Measurements from ENCODE around the gene AUP1.
A peak's percentile ranks its signal among the peaks of the same experiment; 100 is the strongest.

The AUP1 gene

DNA sequence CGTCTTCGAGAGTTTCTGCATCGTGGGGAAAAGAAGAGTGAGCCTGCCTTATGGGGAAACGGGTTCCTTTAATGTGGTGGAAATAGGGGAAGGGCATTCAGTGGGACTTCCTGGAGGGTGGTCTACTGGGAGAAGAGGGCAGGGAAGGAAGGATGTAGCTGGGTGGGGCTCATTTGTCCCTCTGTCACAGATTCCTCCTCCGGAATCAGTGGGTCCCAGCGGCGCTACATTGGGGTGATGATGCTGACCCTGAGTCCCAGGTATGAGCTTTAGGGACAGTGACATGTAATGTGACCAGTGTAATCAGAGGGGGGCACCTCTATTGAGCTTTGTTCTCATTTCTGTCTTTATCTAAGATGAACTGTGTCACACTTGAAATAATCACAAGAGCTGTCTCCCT lies 2.2 kb upstream of the AUP1 start:
- Mint-ChIP-seq H3K4me3 (peak overlapping the region; percentile 98), H3K27ac (peak overlapping the region; percentile 96), H3K36me3 (peaks cover 69% of the 10 kb centered on the region), H3K9me3 (no peaks in the 10 kb centered on the region), H3K4me1 (peaks cover 42% of the 10 kb centered on the region)
- DNase-seq (ENCODE audit: low spot score in 2 of 2), result no peak
- ATAC-seq, result no peak

DNA sequence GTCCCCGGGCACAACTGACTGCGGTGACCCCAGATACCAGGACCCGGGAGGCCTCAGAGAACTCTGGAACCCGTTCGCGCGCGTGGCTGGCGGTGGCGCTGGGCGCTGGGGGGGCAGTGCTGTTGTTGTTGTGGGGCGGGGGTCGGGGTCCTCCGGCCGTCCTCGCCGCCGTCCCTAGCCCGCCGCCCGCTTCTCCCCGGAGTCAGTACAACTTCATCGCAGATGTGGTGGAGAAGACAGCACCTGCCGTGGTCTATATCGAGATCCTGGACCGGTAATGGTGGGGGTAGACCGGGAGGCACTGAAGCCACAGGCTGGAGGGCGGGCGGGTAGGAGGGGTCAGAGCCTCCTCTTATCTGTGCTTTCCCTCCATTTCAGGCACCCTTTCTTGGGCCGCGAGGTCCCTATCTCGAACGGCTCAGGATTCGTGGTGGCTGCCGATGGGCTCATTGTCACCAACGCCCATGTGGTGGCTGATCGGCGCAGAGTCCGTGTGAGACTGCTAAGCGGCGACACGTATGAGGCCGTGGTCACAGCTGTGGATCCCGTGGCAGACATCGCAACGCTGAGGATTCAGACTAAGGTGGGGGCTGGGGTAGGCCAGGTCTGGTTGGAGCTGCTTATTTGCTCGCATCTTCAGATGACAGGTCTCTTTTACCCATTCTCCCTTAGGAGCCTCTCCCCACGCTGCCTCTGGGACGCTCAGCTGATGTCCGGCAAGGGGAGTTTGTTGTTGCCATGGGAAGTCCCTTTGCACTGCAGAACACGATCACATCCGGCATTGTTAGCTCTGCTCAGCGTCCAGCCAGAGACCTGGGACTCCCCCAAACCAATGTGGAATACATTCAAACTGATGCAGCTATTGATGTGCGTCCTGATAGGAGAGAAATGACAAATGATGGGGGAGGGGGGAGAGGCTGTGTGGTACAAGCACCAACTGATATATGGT lies 1.0 kb upstream of the AUP1 start:
- no peaks in the 10 kb centered on the region for H3K9me3 Mint-ChIP-seq
- ATAC-seq (peak; percentile 55), DNase-seq (ENCODE audit: low spot score in 2 of 2) (peak; percentile 40 to 82)
- peaks cover 48% of the 10 kb centered on the region for H3K4me1 Mint-ChIP-seq
- peak overlapping the region; percentile 96 for H3K27ac Mint-ChIP-seq
- H3K36me3 Mint-ChIP-seq, result peaks cover 79% of the 10 kb centered on the region
- H3K4me3 Mint-ChIP-seq, result peak overlapping the region; percentile 98

GRCh38 chr2:74528600-74529356 lies 728 bp downstream of the AUP1 start:
- DNase-seq (ENCODE audit: low spot score in 2 of 2) (no peak), ATAC-seq (peak; percentile 2)
- peak overlapping the region; percentile 98 for H3K4me3 Mint-ChIP-seq
- H3K9me3 Mint-ChIP-seq, result no peaks in the 10 kb centered on the region
- H3K27ac Mint-ChIP-seq, result peak overlapping the region; percentile 96
- H3K4me1 Mint-ChIP-seq, result peaks cover 48% of the 10 kb centered on the region
- peaks cover 86% of the 10 kb centered on the region for H3K36me3 Mint-ChIP-seq

DNA sequence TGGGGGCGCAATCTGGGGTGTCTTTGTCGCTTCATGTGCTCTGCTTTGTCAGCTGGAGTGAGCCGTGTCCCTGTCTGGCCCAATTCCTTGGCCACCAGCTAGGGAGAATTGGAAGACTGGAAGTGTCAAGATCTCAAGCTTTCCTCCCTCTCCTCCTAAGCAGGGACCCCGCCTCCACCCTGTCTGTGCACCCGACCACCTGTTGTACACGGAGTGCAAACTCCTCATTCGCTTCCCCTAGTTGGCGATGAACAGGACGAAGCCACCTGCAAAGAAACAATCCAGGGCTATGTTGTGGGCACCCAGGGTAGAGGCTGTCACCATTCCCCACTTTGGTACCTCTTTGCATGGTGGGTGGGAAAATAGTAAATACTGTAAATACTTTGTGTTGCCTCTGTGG lies 1.8 kb downstream of the AUP1 start:
- no peak for ATAC-seq
- H3K36me3 Mint-ChIP-seq, result peaks cover 76% of the 10 kb centered on the region

DNA sequence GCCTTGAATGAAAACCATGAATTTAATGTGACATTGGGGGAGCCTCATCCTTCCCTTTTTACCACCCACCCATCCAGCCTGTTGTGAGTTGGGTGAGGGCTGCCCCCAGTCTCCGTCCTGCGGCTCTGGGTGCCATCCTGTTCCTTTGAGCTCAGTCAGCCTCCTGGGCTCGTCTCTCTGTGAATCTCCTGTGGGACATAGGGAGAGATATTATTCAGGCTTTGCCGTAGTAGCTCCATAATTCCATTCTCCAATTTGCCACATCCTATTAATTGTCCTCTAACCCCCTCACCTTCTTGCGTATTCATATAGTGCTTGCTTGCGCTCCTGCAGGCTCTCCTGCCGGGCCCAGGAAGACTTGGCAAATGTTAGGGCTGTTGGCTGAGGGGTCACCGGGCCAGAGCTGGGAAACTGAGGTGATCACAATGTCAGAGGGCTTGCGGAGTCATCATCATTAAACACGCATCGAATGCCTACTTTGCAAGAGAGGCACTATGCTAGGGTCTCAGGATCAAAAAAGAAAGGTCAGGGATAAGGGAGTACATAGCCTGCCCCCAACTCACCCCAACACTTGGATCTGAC lies 2.8 kb downstream of the AUP1 start:
- Mint-ChIP-seq H3K4me1 (peaks cover 40% of the 10 kb centered on the region), H3K27ac (no peak overlapping the region), H3K9me3 (no peaks in the 10 kb centered on the region), H3K4me3 (peak overlapping the region; percentile 98), H3K36me3 (peaks cover 66% of the 10 kb centered on the region)
- DNase-seq (ENCODE audit: low spot score in 2 of 2), result no peak
- ATAC-seq, result no peak

More for the DNA sequence above, 1.8 kb downstream of the AUP1 start:
- Mint-ChIP-seq H3K9me3 (no peaks in the 10 kb centered on the region), H3K4me1 (peaks cover 48% of the 10 kb centered on the region), H3K4me3 (peak overlapping the region; percentile 98), H3K27ac (peak overlapping the region; percentile 96)
- DNase-seq (ENCODE audit: low spot score in 2 of 2), result no peak

DNA sequence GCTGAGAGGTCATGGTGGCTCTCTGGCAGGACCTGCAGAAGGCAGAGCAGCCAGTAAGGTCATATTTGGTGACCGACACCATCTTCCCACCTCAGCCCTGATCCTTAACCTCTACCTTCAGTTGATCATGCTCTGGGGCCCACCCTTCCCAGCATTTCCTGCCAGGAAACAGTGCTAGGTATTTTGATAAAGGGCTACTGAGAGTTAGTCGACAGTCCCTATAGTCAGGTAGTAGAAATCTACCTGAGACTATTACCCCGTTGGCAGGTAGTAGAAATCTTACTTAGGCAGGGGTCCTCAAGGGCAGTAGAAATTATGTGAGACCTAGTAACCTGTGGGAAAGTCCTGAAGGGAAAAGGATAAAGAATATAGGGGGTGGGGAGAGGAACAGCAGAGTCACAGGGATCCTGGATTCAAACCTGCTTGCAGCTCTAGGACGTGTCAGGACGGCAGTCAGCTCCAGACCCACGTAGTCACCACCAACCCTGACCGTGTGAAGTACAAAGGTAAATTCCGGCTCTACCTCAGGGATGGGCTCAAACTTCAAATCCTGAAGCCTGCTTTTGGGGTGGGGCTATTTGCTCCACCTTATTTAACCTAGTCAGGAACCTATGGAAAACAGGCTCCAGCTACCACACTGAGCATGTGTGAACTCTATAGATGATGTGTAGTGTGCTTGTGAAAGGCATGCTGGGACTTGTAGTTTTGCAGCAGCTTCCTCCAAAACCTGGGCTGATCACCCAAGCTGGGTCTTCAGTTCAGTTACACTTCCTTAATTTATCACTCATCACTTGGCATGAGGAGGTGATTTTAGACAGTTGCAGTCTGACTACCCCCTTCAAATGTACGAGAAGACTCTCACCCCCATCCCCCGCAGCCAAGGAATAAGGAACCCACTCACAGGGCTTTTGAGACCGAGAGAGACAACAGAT lies 3.5 kb downstream of the AUP1 start, which contains the start of gene DQX1:
DQX1 (minus strand) TSS at position 515 of the 932 bp plus-strand sequence; CDS start at position 13, 502 bp downstream.
- Mint-ChIP-seq H3K4me3 (peak within 1 kb of the TSS; percentile 98), H3K9me3 (no peaks in the 10 kb centered on the region), H3K27ac (no peak within 1 kb of the TSS), H3K4me1 (peaks cover 32% of the 10 kb centered on the region), H3K36me3 (peaks cover 58% of the 10 kb centered on the region)
- DNase-seq (ENCODE audit: low spot score in 2 of 2) (no peak), ATAC-seq (no peak)

DNA sequence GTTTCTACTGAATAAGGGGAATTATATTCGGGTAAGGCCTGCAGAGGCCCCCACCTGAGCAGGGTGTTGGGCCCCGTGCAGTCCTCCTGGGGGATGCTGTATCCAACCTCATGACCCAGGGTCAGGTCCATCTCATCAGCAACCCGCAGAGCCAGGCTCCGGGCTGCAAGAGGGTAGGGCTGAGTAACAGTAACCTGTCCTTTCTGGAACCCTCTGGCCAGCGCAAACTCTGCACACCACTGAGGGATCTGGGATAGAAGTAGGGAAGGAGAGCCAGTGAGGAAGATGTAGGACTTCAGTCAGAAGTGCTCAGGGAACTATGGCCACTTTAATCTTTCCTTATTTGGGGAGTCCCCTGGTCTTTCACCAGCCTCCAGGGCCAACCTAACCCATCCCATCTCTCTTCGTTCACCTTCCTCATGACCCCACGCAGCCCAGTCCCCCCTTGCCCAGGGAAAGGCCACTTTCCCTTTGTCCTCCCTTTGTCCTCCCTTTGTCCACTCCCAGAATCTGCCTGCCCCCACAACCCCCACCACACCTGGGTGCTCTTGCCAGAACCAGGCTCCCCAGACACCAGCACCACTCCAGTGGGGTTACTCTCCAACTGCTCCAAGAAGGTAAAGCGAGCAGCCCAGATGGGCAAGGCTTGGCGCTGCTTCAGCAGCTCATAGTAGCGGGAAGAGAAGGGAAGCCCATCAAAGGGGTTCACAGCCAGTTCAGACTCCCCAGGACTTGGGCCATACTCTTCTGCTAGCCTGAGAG lies 4.4 kb downstream of the AUP1 start:
- no peaks in the 10 kb centered on the region for H3K9me3 Mint-ChIP-seq
- no peak overlapping the region for H3K4me3 Mint-ChIP-seq
- H3K27ac Mint-ChIP-seq, result no peak overlapping the region
- H3K4me1 Mint-ChIP-seq, result peaks cover 28% of the 10 kb centered on the region
- no peak for DNase-seq (ENCODE audit: low spot score in 2 of 2)
- peaks cover 51% of the 10 kb centered on the region for H3K36me3 Mint-ChIP-seq
- no peak for ATAC-seq

- Mint-ChIP-seq H3K9me3 (no peaks in the 10 kb centered on the region), H3K36me3 (peaks cover 41% of the 10 kb centered on the region), H3K27ac (no peak overlapping the region), H3K4me3 (no peak overlapping the region), H3K4me1 (peaks cover 27% of the 10 kb centered on the region)
- DNase-seq (ENCODE audit: low spot score in 2 of 2) (no peak), ATAC-seq (no peak)
Measured at GRCh38 chr2:74524005-74524404, 5.5 kb downstream of the AUP1 start.

DNA sequence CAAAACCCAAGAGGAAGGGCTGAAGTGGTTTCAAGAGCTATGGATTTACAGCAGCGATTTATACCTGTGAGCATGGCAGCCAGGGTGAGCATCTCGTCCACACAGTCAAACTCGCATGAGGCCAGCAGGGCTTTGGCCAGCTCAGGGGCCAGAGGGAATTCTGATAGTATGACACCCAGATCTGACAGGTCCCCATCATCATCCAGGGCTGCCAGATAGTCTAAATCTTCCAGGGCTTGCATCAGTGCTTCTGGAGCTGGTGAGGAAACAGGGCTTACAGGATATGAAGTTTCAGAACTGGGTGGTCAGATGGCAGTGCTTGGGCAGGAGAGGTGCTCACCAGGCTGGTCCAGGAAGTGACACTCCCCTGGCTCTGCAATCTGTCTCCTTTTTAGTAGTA lies 7.0 kb downstream of the AUP1 start:
- no peak overlapping the region for H3K4me3 Mint-ChIP-seq
- no peak overlapping the region for H3K27ac Mint-ChIP-seq
- no peaks in the 10 kb centered on the region for H3K9me3 Mint-ChIP-seq
- peaks cover 26% of the 10 kb centered on the region for H3K36me3 Mint-ChIP-seq
- ATAC-seq (no peak), DNase-seq (ENCODE audit: low spot score in 2 of 2) (no peak)
- peaks cover 13% of the 10 kb centered on the region for H3K4me1 Mint-ChIP-seq

DNA sequence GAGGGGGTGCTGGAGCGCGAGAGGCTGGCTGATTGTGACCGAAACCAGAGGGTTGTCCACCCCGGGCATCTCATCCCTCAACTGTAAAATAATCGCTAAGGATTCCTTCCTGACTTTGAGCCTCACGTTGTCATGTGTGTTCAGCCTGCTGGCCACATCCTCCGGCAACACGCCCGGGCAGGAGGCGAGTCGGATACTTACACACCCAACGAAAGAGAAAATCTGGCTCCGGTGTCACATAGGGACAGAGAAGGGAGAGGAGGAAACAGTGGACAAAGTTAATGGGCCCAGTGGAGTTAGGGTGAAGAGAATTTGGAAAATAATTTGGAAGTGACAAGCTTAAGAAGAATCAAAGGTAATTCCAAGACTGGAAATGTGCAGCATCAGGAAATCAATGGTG lies 12.9 kb downstream of the AUP1 start:
- Mint-ChIP-seq H3K9me3 (no peaks in the 10 kb centered on the region), H3K4me3 (peak overlapping the region; percentile 73), H3K4me1 (peaks cover 16% of the 10 kb centered on the region), H3K36me3 (no peaks in the 10 kb centered on the region), H3K27ac (no peak overlapping the region)
- ATAC-seq (no peak), DNase-seq (ENCODE audit: low spot score in 2 of 2) (no peak)

GRCh38 chr2:74515981-74516633 lies 13.4 kb downstream of the AUP1 start:
- DNase-seq (ENCODE audit: low spot score in 2 of 2) (peak; percentile 60 to 84), ATAC-seq (peak; percentile 82)
- Mint-ChIP-seq H3K4me1 (peaks cover 16% of the 10 kb centered on the region), H3K27ac (no peak overlapping the region), H3K36me3 (no peaks in the 10 kb centered on the region), H3K9me3 (no peaks in the 10 kb centered on the region), H3K4me3 (peak overlapping the region; percentile 73)

GRCh38 chr2:74515271-74515980 lies 14.1 kb downstream of the AUP1 start:
- Mint-ChIP-seq H3K9me3 (no peaks in the 10 kb centered on the region), H3K27ac (no peak overlapping the region), H3K4me3 (peak overlapping the region; percentile 73), H3K36me3 (no peaks in the 10 kb centered on the region), H3K4me1 (peaks cover 16% of the 10 kb centered on the region)
- DNase-seq (ENCODE audit: low spot score in 2 of 2), result no peak
- ATAC-seq, result no peak
